Fibroblast of gingiva (primary cell): ENCODE results near the gene ABHD8.

Experiments
- DNase-seq: peaks from one replicate; pipeline ENCODE4 v3.0.0-alpha.2; 2011; ENCODE audit warnings: low read depth

Gene ABHD8

DNA sequence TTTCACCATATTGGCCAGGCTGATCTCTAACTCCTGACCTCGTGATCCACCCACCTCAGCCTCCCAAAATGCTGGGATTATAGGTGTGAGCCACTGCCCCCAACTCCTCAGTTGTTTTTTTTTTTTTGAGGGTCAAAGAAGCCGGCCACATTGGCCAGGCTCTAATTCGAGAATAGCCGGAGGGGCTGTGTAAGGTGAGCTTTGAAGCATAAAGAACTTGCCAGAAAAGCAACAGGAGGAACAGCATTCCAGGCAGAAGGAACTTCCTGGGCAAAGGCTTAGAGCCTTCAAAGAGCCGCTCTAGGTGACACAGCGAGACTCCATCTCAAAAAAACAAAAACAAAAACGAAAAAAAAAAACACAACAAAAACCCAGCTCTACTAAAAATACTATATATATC, 37.2 kb downstream of the ABHD8 start:
- DNase-seq, result no peak

DNA sequence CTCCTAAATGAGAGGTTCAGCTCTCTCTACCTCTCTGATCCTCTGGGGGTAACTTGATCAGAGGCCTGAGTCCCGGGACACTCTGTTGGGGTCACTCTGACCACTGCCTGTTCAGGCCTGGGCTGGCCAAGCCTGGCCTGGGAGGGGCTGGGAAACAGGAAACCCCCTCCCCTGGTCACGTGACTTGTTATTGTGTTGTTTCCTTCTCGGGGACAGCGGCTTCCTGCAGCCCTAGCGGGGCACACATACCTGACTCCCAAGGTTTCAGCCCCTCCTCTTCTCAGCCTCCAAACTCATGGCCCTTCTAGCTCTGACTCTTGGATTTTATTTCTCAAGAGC, 38.6 kb downstream of the ABHD8 start, which contains the start of gene USHBP1:
Gene USHBP1 (minus strand): TSS at position 105 of the 339 bp plus-strand sequence. CDS start 446 bp downstream, outside the sequence.
- DNase-seq, result no peak

DNA sequence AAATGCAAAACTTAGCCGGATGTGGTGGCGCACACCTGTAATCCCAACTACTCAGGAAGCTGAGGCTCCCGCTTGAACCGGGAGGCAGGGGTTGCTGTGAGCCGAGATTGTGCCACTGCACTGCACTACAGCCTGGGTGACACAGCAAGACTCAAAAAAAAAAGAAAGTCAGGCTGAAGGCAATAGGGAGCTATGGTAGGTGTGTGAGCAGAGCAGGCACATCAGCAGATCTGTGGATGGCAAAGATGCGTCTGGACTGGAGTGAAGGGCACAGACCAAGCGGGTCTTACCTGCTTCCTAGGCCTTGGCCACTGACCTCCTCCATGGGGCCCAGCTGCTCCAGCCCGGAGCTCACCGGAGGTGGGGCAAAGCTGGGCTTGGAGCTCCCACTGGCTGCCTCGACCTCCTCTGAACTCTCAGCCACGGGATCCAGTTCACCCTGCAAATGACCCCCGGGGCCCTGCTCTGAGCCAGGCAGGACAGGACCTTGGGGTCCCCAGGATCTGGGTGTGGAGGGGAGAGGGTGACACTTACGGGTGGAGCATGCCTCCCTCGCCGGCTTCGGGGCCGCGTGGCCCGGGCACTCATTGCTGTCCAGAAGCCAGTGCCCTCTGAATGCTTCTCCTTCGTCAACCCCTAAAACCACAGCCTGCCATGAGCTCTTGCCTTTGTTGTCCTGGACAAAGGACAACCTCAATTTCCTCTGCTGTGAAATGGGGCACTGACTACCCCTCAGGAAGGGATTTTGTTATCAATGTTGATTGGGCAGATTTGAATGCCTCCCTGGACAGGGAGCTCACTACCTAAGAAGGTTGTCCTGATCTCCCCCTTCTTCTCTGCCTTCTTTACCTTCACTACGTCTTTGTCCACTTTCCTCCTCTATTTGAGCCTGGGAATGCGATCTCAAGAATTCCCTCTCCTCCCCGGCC, 39.2 kb downstream of the ABHD8 start:
- no peak for DNase-seq

DNA sequence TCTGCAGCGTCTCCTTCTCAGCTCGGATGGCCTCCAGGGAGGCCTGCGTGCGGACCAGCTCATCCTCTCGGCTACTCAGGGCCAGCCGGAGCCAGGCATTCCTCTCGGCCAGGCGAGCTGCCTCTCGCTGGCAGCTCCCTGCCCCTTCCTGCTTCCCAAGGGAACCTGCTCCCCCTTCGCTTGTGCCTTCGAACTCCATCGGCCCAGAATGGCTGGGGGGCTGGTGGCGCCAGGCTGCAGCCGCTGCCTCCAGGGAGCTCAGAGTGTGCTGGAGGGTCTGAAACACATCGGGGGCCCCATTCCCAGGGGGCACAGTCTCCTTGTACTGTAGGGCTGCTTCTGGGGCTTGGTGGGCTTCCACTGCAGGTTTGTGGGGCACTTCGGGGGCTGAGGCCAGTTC, 40.7 kb downstream of the ABHD8 start:
- no peak for DNase-seq

DNA sequence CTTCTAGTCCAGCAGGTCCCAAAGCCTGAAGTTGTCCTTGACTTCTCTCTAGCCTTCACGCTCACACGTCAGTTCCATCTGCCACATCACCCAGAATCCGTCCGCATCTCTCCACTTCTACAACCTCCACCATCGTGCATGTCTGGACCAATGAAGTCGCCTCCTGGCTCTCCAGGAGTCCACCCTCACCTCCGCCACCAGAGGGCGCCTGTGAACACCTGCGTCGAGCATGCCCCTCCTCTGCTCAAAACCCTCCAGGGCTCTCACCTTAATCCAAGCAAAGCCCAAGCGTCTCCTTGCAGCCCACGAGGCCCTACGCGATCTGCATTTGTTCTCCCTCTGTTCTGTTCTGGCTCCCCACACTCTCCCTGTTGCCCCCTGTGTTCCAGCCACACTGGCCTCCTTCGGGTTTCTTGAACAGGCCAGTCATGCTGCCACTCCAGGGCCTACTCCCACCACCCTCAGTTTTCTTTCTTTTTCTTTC, 42.3 kb downstream of the ABHD8 start:
- DNase-seq, result peak; percentile 46

DNA sequence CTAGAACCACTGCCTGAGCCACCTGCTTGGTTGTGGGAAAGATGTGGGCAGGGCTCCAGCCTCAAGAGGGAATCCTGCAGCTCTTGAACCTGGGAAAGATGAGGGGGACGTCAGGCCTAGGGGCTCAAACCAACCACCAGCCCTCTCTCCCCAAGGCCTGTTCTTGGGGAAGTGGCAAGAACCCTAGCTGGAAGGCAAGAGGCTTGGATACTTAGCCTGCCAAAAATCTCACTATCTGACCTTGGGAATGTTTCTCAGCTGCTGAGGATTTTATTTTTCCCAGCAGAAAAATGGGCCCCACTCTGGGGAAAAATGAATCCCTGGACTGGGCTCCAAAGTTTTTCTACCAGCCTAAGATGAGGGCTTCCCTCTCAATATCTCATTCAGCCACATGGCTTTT, 43.3 kb downstream of the ABHD8 start:
- no peak for DNase-seq

DNA sequence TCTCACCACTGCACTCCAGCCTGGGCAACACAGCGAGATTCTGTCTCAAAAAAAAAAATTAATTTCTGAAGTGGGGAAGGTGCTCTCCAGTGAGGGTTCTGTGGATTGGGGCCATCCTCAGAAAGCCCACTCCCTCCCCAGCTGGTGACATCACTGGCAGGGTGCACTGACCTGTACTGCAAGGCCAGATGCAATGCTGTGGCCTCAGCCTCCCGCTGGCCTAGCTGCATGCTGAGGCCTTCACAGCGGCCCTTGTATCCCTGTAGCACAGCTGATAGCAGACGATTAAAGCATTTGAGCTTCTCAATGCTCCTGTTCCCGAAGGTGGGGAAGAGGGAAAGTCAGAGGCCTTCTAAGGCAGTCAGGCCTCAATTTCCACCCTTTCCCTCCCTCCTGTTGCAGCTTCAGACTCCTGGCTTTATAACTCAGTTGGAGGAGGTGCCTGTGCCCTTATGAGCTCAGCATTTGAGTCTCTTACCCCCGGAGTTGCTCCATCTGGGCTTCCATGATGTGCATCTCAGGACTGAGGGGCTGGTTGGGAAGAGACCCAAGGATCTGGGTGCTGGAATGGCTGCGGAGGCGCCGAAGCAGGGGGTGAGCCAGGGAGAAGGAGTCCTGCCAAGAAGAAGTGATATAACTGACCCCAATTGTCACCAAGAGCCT, 44.0 kb downstream of the ABHD8 start:
- DNase-seq, result no peak

DNA sequence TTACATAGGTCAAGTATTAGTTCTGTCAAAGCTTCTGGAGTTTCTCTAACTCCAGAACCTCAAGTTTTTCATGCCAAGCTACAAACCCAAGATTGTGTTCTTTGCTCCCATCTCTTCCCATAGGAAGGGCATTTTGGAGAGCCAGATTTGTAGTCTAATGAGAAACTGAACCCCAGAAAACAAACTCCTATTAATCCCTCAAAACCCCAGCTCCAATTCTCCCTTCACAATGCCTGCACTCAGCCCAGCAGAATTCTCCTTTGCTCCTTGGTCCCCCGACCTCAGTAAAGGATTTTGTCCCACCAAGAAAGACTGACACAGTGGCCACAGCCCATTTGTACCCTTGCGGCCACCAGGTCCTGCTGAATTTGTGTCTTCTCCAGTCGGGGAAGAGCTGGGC, 47.1 kb downstream of the ABHD8 start:
- no peak for DNase-seq

DNA sequence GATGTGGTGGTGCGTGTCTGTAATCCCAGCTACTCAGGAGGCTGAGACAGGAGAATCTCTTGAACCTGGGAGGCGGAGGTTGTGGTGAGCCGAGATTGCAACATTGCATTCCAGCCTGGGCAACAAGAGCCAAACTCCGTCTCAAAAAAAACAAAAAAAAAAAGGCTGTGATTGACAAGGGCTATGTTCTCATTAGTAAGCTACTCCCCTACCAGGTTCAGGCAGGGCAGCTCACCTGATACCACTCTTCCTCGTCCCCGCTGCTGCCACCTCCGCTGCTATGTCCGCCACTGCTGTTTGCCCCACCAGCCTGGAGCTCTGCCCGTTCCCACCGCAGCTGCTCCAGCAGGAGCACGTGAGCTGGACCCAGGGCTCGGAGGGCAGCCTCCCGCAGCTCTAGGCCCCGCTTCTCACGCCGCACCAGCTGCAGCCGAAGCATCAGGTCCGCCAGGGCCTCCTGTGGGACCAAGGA, 48.0 kb downstream of the ABHD8 start:
- no peak for DNase-seq

DNA sequence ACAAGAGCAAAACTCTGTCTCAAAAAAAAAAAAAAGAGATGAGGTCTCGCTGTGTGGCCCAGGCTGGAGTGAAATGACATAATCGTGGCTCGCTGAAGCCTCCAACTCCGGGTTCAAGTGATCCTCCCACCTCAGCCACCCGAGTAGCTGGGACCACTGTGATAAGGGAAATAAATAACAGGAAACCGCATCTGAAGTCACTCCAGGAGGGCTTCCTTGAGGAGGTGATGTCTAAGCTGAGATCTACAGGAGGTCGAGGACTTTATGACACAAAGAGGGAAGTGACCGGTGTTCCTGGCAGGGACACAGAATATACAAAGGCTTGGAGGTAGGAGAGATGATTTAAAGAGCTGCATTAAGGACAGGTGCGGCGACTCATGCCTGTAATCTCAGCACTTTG, 48.6 kb downstream of the ABHD8 start:
- DNase-seq, result no peak

DNA sequence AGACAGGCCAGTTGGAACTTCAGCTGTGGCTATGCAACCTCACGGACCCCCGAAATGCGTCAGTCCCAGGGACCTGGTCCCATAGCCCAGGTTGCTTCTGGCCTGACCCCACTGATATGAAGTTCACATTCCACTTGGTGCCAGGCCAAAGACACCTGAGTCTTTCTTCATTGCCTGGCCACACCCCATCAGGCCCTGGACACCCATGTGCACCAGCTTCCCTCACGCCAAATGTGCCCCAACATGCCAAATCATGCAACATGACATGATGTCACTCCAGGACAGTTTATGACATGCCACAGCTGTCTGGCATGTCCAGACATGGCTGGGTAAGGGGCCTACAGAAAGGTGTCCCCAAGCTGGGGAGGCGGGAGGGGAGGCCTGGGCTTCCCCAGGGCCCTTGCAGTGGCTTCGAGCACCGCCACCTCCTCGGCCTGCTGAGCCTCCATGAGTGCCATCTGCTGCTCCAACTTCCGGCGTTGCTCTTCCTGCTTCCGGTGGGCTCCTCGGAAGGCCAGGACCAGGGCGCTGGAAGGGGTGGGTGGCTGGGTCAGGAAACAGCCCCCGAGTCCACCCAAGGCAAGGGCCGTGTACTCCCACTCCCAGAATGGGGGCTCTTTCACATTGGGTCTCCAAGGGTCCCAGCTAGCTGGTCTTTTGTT, 53.2 kb downstream of the ABHD8 start:
- DNase-seq, result no peak

DNA sequence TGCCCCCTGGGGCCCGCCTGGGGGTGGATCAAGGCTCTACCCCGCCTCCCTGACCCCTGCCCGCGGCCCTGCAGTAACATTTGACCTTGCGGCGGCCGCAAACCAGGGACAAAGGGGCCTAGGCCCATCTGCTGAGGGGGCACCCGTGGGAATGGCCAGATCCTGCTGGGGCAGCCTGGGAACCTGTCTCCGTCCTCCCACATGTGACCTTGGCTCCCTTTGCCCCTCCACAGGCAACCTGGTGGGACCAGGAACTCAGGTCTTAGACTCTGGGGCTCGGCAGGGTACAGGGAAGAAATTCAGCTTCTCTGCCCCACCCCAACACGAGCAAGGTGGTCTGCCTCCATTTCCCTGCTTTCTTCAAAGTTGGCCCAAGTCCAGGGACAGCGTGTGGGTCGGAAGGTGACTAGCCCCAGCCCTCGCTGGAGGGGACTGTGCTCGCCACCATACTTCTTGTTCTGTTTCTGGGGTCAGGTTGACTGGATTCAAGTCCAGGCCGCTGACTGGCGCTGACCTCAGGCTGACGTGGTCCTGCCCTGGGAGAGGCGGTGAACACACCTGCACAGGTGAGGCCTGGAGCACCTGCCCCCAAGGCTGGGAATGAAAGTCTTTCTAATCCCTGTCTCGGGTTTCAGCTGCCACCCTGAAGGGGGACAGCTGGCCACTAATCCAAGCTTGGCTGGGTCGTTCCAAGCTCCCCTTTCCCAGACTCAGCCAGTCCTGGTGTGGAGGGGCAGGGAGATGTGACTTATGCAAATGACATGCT, 55.0 kb downstream of the ABHD8 start:
- no peak for DNase-seq

DNA sequence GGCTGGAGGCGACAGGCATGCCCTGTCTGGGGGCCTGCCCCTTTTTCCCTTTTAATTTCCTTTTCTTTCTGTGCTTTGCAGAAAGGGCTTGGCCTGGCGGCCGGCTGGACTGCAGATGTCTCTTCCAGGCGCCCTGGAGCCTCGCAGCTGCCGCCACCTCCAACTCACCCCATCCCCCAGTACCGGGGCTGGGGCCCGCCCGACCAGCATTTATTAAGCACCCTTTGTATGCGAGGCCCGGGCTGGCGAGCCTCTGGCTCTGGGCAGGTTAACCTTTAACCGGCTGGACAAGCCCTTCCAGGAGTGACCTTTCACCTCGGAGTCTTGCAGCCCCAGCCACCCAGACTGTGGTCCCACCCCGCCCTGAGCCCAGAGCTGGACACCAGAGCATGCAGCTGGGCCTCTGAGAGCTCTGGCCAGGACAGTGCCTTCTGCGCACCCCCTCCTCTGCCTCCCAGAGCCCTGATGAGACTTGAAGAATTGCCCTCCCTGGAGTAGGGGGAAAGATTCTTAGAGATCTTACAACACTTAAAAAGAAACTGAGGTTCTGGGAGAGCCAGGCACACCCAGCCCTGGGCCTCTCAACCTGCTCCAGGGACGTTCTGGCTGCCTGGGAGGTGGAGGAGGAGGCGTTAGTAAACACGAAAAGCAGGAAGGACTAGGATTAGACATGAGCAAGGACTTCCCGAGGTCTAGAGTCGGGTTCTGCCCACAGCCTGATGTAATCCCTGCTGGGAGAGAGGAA, 56.4 kb downstream of the ABHD8 start:
- peak; percentile 20 for DNase-seq

DNA sequence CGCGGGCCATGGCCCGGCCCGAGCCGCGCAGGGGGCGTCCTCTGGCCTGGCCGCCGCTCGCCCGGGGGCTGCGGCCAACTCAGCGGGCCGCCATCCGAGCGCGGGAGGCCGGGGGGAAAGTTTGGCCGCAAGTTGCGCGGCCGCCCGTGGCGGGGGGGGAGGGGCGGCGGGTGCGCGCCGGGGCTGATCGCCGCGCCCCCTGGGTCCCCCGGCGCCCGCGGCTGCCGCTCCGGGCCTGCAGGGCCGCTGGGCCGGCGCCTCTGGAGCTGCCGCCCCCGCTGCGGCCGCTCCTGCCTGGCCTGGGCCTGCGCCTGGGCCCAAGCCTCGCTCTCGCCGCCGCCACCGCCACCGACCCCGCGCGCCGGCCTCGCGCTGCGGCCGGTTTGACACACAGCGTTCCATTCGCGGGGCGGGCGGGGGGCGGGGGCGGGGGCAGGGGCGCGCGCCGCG, 57.7 kb downstream of the ABHD8 start, which contains the start of gene NR2F6:
Gene NR2F6 (minus strand): TSS at position 385 of the 450 bp plus-strand sequence. CDS start 699 bp downstream, outside the sequence.
- DNase-seq, result no peak

DNA sequence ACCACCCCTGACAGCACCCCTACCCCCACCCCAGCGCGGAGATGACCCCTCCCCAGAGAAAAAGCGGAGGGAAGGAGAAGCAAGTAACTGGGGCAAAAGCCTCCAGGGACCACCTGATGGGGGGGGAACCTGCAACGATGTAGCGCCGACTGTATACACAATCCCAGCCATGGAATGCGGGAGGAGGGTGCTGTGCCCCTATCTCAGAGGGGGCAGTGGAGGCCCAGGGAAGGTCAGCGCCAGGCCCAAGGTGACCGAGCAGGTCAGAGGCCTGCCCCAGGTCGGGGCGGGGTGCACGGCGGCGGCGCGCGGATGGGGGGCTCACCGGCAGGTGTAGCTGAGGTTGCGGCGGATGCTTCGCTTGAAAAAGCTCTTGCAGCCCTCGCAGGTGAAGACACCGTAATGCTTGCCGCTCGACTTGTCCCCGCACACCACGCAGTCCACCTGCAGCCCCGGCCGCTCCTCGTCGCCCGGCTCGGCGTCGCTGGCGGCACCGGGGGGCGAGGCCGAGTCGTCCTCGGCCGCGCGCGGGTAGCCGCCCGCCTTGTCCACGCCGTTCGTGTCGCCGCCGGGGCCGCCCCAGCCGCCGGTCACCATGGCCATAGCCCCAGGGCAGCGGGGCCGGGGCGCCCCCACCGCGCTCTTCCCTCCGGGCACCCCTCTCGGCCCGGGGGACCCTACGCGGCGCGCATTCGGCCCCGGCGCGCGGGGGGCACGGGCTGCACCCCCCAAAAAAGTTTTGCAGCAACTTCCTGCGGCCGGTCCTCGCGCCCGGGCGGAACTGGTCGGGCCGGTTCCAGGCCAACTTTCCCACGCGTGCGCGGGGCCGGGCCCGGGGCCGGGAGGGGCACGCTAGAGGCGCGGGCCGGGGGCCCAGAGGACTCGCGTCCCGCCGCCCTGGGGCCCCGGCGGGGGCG, 58.3 kb downstream of the ABHD8 start:
- no peak for DNase-seq

DNA sequence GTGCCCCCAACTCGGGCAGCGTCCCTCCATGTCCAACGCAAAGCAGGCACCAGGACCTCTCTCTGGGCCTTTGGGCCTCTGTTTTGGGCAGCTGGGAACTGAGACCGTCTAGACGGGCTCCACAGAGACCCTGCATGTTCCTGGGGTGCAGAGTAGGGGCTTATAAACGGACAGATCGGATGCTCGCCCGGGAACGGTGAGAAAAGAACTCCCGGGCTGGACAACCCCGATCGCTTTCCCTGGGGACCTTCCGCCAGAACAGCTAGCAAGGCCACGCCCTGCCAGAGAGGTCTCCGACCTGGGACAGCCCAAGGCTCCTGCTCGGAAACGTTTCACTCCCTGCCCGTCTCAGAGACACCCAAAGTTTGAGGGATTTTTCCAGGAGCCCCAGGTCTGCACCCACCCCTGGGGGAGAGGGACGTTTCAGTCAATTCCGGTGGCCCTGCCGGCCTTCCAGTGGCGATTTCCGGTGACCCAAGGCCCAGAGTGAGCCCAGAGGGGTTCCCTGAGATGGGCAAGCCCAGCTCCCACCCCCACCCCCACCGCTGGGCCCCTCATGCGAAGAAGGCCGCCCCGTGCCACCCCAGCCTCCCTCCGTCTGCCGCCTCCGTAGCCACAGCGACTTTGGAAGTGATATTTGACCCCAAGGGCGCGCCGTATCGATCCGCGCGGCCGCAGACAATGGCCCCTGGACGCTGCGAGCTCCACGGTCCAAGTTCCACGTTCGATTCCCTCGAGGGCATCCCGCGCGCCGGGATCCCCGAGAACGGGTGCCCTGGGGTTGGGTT, 59.2 kb downstream of the ABHD8 start:
- peak; percentile 59 for DNase-seq

DNA sequence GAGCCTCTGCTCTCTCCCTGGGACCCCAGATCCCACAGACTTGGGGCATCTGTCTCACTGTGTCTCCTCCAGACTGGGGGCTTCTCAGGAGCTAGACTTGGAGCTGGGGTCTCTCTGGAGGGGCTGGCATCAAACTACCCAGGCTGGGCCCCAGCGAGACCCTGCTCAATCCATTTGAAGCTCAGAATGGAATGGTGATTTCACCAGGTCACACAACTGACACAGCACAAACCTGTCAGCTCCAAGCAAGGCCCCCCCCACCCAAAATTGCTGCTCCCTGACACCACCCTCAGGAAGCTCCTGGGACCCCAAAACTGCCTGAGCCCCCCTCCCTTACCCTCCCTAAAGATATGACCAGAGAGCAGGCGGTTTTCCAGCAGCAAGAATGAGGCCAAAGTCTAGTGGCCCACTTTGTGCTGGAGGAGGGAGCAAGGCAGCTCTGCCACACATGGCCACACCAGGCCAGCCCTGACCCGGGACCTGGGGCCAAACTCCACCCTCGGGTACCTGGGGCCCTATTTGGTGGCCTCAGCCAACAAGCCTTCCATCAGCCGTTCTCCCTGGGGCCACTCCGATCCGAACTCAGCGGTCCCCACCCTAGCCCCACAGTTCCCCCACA, 59.9 kb downstream of the ABHD8 start:
- no peak for DNase-seq

DNA sequence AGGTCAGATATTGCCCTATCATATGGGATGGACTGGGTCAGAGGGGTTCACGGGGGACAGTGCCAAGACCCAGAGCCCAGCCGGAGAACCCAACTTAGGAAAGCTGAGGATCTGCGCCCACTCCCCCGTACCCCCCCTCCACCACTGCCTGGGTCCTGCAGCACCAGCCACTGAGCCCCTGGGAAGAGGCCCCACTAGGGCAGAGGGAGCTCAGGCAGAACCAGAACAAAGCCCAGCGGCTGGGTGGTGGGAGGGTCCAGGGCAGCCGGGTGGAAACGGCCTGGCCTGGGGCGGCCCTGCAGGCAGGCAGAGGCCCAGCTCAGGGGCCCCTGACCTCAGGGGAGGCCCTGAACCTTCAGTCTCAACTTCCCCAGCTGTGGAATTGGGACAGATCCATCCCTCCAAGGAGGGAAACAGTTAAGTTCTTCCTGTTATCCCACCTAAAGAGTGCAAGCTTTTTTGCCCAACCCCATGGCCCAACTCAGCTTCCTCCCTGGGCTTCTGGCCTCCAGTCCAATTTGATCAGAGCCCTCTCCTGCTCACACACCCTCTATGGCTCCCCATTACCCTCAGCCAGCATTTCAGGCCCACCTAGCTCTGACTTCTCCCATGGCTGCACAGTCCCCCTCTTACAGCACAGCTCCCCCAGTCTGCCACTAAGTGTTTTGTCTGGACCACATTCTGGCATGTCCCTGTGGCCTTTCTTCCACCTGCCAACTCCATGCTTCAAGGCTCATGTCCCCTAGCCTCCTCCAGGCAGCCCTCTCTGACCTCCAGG, 60.6 kb downstream of the ABHD8 start:
- no peak for DNase-seq
